ENCODE results near the gene GPNMB. TPM values are rescaled to one million over a fixed set of nuclear protein-coding genes. Genes with fewer than 3 reads are reported as not detected.

GPNMB gene
- total RNA-seq, 4 donors from 2014 or later, result 8.0 to 36.5 (median 27.1) TPM

DNA sequence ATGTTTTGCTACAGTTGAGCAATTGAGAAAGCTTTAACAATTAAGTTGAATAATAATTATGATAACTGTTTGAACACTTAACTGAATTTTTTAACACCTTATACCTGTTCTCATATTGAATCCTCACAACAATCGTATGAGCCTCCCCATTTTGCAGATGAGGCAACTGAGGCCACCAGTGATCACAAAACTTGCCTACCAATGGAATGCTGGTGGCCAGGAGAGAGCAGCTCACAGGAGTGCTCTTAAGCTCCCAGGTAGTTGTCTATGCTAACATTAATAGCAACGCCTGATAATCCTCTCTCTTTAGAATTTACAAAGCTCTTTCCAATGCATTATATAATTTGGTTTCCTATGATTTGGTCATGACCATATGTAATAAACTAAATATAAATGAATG is 21.6 kb downstream of the GPNMB start:
- Histone ChIP-seq H3K9me3 (no peaks in the 10 kb centered on the region), H3K4me1 (peaks cover 0 to 4% (median 2%) of the 10 kb centered on the region in 4 donors), H3K27ac (no peak overlapping the region), H3K27me3 (peaks cover 8% of the 10 kb centered on the region), H3K36me3 (no peaks in the 10 kb centered on the region), H3K4me3 (no peak overlapping the region)
- 96 to 100% methylated on average over 2 of the region's 2 CpGs for WGBS, 2 donors (ENCODE audit: low coverage in 1 of 2)
- intact Hi-C loops (cut with DNase I; ENCODE audit: low total_unique reads) (no loop called here), in situ Hi-C loops (cut with MboI; ENCODE audit: low pct_ligation_motif_present in 1 of 4, low pct_unique_long_range_greater_than_20kb in 1 of 4, low sequenced_read_pairs in 3 of 4) (no loop called here)
- TF ChIP-seq EP300 (IDR thresholded peaks at IDR 0.05; ENCODE audit: low read depth), result no peak
- no peak for TF ChIP-seq POLR2A (IDR thresholded peaks at IDR 0.05)
- TF ChIP-seq, protein P1, sequence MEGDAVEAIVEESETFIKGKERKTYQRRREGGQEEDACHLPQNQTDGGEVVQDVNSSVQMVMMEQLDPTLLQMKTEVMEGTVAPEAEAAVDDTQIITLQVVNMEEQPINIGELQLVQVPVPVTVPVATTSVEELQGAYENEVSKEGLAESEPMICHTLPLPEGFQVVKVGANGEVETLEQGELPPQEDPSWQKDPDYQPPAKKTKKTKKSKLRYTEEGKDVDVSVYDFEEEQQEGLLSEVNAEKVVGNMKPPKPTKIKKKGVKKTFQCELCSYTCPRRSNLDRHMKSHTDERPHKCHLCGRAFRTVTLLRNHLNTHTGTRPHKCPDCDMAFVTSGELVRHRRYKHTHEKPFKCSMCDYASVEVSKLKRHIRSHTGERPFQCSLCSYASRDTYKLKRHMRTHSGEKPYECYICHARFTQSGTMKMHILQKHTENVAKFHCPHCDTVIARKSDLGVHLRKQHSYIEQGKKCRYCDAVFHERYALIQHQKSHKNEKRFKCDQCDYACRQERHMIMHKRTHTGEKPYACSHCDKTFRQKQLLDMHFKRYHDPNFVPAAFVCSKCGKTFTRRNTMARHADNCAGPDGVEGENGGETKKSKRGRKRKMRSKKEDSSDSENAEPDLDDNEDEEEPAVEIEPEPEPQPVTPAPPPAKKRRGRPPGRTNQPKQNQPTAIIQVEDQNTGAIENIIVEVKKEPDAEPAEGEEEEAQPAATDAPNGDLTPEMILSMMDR (IDR thresholded peaks at IDR 0.05), result no peak
- TF ChIP-seq POLR2AphosphoS5 (IDR thresholded peaks at IDR 0.05), result no peak
- DNase-seq, result no peak

DNA sequence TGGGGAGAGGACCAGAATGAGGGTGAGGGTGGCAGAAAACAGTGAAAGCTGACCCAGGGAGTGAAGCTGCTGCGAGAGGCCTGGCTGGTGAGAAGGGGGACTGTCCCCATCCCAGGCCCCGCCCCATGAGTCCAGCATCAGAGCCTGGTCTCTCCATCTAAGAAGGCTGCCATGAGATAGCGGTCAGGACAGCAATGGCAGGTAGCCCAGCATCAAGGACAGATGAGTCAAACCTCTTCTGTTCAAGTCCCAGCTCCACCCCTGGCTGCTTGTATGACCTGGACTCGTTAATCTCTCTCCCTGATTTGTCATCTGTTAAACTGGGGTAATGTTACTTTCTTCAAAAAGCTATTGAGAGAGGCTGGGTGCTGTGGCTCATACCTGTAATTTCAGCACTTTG is 22.2 kb downstream of the GPNMB start:
- intact Hi-C loops (cut with DNase I; ENCODE audit: low total_unique reads) (no loop called here), in situ Hi-C loops (cut with MboI; ENCODE audit: low pct_ligation_motif_present in 1 of 4, low pct_unique_long_range_greater_than_20kb in 1 of 4, low sequenced_read_pairs in 3 of 4) (no loop called here)
- TF ChIP-seq POLR2A (IDR thresholded peaks at IDR 0.05) (no peak), EP300 (IDR thresholded peaks at IDR 0.05; ENCODE audit: low read depth) (no peak), POLR2AphosphoS5 (IDR thresholded peaks at IDR 0.05) (no peak)
- TF ChIP-seq, protein P1 (IDR thresholded peaks at IDR 0.05), result no peak
- Histone ChIP-seq H3K36me3 (no peaks in the 10 kb centered on the region), H3K4me1 (peaks cover 0 to 8% (median 3%) of the 10 kb centered on the region in 4 donors), H3K27me3 (peaks cover 8% of the 10 kb centered on the region), H3K9me3 (no peaks in the 10 kb centered on the region), H3K27ac (no peak overlapping the region), H3K4me3 (no peak overlapping the region)
- no peak for DNase-seq
- WGBS, 2 donors (ENCODE audit: low coverage in 1 of 2), result 79 to 91% methylated on average over 3 to 4 of the region's 4 CpGs

DNA sequence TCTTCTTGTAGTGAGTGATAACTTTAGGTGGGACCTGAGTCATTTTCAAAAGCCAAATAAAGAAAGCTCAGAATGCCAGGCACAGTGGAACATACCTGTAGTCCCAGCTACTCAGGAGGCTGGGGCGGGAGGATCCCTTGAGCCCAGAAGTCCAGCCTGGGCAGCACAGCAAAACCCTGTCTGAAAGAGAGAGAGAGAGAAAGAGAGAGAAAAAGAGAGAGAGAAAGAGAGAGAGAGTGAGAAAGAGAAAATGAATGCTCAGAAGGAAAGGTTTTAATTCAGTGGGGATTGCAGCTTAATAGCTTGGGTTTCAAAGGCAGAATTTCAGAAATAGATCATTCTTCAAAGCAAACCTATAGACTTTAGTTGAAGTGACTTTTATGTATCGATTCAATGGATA is 25.7 kb downstream of the GPNMB start:
- Histone ChIP-seq H3K9me3 (no peaks in the 10 kb centered on the region), H3K4me3 (no peak overlapping the region), H3K4me1 (peaks cover 0 to 8% (median 3%) of the 10 kb centered on the region in 4 donors), H3K36me3 (no peaks in the 10 kb centered on the region), H3K27me3 (peaks cover 8% of the 10 kb centered on the region), H3K27ac (no peak overlapping the region)
- intact Hi-C loops (cut with DNase I; ENCODE audit: low total_unique reads), result no loop called here
- in situ Hi-C loops (cut with MboI; ENCODE audit: low pct_ligation_motif_present in 1 of 4, low pct_unique_long_range_greater_than_20kb in 1 of 4, low sequenced_read_pairs in 3 of 4), result loop anchor here in 1 of 4 donors (10.0 kb wide), 1 partner anchor 167 kb away; the partner anchor contains the start of gene KLHL7
- no peak for DNase-seq
- WGBS, 2 donors (ENCODE audit: low coverage in 1 of 2), result 86 to 94% methylated on average over 1 to 2 of the region's 2 CpGs
- TF ChIP-seq, protein P1 (IDR thresholded peaks at IDR 0.05), result no peak
- no peak for TF ChIP-seq POLR2AphosphoS5 (IDR thresholded peaks at IDR 0.05)
- no peak for TF ChIP-seq POLR2A (IDR thresholded peaks at IDR 0.05)
- no peak for TF ChIP-seq EP300 (IDR thresholded peaks at IDR 0.05; ENCODE audit: low read depth)

DNA sequence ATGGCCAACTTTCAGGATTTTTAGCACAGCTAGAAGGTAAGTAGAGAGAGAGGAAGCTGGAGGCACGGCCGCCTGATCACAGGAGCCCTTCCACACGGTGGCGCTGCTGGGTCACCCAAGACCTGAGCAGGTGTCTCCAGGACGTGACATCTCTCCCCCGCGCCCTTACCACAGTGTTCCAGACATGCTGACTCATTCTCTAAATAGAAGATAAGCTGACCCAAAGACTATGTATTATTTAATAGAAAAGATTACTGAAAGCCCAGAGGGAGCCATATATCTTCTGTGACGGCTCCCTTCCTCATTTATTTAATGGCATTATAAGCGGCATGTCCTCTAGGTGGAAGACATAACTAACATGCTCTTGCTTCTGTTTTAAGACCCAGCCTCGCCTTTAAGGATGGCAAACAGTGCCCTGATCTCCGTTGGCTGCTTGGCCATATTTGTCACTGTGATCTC is 26.6 kb downstream of the GPNMB start:
- intact Hi-C loops (cut with DNase I; ENCODE audit: low total_unique reads), result no loop called here
- Histone ChIP-seq H3K4me1 (peaks cover 0 to 8% (median 3%) of the 10 kb centered on the region in 4 donors), H3K27me3 (peaks cover 8% of the 10 kb centered on the region), H3K9me3 (no peaks in the 10 kb centered on the region), H3K4me3 (peak overlapping the region in 1 of 4 donors; percentile 13), H3K36me3 (no peaks in the 10 kb centered on the region), H3K27ac (no peak overlapping the region)
- in situ Hi-C loops (cut with MboI; ENCODE audit: low pct_ligation_motif_present in 1 of 4, low pct_unique_long_range_greater_than_20kb in 1 of 4, low sequenced_read_pairs in 3 of 4), result loop anchor here in 1 of 4 donors (10.0 kb wide), 1 partner anchor 168 kb away; the partner anchor contains the start of gene KLHL7
- TF ChIP-seq, protein P1 (IDR thresholded peaks at IDR 0.05), result peak; percentile 63 to 80 (median 73)
- no peak for TF ChIP-seq POLR2A (IDR thresholded peaks at IDR 0.05)
- peak; percentile 94 for DNase-seq
- WGBS, 2 donors (ENCODE audit: low coverage in 1 of 2), result 9 to 28% methylated on average over 5 to 11 of the region's 11 CpGs
